NK-92 (cell line): ENCODE data around the gene CMPK1.
"Not testable (repeated sequence)": the region's sequence is repeated elsewhere in the genome, so short reads cannot be mapped to it uniquely, and the experiment has no call there.

Source experiments
- DNase-seq: peaks from one replicate; lab custom pipeline; 2025; ENCODE audit not compliant: unreplicated experiment; lab: John Stamatoyannopoulos, UW

The CMPK1 gene

DNA sequence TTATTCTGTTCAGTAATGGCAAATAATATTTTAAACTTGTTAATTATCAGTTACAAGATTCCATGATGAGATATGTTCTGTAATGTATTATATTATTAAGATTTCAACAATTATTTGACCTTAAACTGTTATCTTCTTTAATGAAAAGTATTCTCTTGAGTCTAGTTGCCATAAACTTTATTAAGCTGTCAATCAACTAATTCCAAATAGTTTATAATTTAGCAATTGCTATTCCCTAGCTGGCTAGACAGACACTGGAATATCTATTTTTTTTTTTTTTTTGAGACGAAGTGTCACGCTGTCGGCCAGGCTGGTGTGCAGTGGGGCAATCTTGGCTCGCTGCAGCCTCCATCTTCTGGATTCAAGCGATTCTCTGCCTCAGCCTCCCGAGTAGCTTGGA lies 3.8 kb downstream of the CMPK1 start:
- no peak for DNase-seq

GRCh38 chr1:47338249-47339077 lies 4.9 kb downstream of the CMPK1 start:
- no peak for DNase-seq

- DNase-seq = no peak
Observed at GRCh38 chr1:47340227-47340626, 6.6 kb downstream of the CMPK1 start.

DNA sequence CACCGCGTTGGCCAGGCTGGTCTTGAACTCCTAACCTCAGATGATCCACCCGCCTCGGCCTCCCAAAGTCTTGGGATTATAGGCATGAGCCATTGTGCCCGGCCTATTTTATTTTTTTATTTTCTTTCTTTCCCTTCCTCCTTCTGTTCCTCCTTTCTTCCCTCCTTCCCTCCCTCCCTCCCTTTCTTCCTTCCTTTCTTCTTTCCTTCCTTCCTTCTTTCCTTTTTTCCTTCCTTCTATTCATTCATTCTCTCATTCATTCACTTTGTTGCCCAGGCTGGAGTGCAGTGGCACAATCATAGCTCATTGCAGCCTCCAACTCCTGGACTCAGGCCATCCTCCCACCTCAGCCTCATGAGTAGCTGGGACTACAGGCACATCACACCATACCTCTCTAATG lies 13.4 kb downstream of the CMPK1 start:
- DNase-seq = not testable (repeated sequence)

DNA sequence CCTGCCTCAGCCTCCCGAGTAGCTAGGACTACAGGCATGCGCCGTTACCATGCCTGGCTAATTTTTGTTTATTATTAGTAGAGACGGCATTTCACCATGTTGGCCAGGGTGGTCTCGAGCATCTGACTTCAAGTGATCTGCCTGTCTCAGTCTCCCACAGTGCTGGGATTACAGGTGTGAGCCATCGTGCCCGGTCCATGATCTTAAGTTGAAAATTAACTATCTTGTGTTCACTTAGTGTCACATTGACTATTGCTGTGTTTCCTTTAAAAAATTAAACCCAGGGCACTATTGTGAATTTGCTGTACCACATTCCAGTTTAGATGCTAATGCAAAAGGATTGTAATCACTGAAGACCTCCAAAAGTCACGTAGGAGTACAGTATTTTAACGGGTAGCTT lies 14.1 kb downstream of the CMPK1 start:
- no peak for DNase-seq

- no peak for DNase-seq
Observed at GRCh38 chr1:47348246-47348645, 14.7 kb downstream of the CMPK1 start.

DNA sequence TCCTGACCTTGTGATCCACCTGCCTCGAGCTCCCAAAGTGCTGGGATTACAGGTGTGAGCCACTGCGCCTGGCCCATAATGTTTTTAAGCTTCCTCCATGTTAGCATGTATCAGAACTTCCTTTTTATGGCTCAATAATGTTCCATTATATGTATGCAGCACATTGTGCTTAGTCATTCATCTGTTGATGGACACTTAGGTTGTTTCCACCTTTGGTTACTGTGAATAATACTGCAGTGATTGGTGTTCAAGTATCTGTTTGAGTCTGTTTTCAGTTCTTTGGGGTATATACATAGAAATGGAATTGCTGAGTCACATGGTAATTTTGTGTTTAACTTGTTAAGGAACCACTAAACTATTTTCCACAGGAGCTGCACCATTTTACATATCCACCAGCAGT lies 17.7 kb downstream of the CMPK1 start:
- no peak for DNase-seq

DNA sequence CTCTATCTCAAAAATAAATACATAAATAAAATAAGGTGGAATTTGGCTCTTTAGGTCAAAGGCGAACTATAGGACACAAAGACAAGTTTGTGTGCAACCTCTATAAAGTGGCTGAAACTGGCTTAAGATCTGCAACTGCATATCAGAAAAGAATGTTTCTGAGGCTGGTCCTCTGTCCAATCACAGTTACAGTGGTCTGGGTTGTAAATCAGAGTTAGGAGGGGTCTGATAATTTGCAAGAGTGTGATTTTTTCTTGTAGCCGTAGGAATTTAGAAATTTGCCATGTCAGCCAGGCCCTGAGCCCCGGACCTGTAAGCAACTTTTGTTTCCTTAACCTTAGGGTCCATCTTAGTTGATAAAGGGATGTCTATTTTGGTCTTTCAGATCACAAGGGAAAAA lies 27.8 kb downstream of the CMPK1 start:
- no peak for DNase-seq

DNA sequence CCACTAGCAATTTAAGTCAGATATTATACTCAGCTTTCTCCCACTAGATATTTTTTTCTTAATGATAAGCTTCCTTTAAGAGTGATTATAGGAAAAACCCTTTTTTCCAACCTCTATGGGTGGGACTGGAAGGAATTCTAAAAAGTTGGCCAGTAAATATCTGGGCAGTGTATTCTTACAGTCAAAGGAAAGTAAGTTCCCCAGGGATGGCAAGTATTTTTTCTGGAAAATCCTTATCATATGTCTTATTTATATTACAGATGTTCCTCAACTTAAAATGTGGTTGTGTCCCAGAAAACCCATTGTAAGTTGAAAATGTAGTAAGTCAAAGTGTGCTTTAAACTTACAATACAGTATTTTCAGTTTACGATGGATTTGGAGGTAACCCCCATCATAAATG lies 29.2 kb downstream of the CMPK1 start:
- DNase-seq = no peak

DNA sequence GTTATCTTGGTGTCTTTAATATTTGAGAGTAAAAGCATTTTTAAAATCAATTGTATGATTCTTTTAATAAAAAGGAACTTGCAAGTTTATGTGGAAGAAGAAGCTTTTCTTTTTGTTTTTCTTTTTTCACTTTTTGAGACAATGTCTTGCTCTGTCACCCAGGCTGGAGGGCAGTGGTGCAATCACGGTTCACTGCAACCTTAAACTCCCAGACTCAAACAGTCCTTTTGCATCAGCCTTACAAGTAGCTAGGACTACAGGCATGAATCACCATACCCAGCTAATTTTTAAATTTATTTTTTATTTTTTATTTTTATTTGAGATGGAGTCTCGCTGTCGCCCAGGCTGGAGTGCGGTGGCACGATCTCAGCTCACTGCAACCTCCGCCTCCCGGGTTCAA lies 34.1 kb downstream of the CMPK1 start:
- no peak for DNase-seq

DNA sequence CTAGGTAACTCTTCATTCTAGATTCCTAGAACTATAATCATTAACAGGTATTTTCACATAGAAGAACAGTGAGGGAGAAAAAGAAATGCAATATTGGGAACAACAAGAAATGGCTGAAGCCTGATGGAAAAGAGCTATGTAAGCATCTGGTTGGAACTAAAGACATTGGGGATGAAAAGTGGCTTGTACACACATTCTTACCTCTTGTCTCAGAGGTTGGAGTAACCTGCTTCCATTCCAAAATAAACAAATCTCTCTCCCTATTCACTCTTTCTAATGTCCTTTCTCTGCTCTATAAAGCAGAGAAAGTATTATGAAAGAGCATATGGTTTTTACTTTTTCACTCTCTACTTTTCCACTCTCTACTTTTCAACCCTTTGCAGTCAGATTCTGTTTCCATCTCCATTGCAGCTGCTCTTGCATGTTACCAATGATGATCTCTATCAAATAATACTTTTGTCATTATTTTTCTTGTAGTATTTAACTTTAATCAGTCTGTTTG lies 37.5 kb downstream of the CMPK1 start:
- DNase-seq = no peak

GRCh38 chr1:47374501-47374900 lies 40.9 kb downstream of the CMPK1 start:
- no peak for DNase-seq

DNA sequence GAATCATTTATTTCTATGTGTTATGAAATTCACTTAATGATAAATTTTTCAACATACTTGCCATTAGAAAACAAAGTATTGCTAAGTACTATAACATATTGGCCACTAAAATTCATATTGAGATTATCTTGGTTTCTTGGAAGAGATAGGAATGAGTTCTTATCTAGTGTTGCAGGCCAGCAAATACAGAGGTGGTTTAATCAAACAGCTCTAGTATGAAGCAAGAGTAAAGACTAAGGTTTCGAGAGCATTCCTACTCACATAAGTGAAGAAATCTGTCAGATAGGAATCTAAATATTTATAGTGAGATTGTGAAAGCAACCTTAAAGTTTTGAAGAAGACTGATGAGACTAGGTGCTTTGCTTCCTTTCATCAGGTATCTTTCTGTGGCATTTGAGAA lies 44.6 kb downstream of the CMPK1 start:
- no peak for DNase-seq

- DNase-seq = no peak
Observed at GRCh38 chr1:47380699-47381098, 47.1 kb downstream of the CMPK1 start.

DNA sequence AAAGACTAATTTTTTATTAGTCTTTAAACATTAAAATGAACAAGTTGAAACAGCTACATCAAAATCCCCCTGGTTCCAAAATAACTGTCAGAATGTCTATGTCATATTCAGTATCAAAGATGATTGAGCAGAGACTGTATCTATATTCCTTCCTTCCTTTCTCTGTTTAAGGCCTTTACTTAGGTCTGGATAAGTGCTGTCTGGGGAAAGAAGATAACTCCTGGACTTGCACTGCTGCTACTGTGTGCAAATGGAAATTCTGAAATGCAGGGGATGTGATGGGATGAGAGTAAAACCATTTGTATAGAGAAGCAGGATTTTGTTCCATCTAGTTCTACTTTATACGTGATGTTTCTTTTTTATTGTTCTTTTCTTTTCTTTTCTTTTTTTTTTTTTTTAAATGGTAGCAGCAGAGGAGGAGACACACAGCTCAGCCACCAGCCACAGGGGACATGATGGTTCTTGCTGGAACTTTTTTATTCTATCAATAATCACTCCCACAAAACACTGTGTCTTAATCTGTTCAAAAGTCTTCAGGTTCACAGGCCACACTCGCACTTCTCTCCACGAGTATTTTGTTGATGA lies 48.9 kb downstream of the CMPK1 start:
- no peak for DNase-seq

- no peak for DNase-seq
Observed at GRCh38 chr1:47384083-47384482, 50.5 kb downstream of the CMPK1 start.

GRCh38 chr1:47385020-47385419 lies 51.4 kb downstream of the CMPK1 start:
- DNase-seq = no peak

DNA sequence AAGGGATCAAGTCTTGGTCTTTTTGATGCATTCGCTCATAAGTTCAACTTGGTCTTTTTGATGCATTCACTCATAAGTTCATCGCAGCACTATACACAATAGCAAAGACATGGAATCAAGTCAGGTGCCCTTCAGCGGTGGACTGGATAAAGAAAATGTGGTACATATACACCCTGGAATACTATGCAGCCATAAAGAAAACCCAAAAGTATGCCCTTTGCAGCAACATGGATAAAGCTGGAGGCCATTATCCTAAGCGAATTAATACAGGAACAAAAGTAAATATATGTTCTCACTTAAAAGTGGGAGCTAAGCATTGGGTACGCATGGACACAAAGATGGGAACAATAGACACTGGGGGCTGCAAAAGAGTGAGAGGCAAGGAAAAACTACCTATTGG lies 52.7 kb downstream of the CMPK1 start:
- no peak for DNase-seq

DNA sequence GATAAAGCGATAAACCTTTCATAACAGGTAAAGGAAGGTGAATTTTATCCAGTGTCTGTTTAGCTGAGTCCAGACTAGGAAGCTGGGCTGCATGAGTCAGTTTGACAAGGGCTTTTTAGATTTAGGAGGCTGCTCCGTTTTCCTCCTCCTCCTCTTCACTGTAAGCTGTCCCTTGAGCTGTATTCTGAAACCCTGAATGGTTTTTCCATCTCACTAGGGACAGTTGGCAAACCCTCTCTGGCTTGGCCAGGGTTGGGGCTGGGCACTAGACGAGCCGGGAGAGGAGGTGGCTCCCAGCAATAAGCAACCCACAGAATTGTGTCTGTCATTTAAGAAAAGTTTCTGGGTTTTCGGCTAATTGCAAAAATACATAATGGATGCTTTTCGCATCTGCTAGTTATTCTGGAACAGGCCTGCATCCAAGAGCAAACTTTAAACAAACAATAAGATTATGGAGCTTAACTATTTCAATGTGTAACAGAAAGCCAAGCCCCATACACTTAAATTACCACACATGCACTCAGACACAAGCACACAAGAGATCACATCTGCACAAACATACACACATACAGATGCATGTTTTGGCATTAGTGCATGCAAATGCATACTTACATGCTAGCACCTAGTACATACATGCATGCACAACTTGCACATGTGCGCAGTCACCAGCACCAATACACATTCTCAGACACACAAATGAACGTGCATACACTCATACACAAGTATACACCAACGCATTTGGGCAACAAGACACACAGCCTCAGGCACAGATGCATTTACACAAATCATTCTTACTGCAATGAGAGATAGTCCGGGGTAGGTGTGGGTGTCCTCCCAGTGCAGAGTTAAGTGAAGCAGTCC lies 54.7 kb downstream of the CMPK1 start:
- DNase-seq = no peak

DNA sequence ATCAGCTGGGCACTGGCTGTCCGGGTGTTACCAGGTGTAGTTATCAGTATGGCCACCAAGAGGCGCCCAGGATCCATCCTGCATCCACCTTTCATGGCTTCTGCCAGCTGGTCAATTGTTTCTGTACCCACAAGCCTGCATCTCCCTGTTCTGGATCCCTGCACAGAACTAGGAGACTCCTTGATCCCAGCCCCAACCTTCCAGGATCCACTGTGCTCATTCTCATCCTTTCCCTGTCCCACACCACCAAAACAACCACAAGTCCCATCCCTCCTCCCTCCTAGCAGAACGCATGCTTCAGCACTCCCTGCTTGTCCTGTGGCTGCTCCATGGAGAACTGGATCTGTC lies 55.3 kb downstream of the CMPK1 start:
- DNase-seq = no peak

DNA sequence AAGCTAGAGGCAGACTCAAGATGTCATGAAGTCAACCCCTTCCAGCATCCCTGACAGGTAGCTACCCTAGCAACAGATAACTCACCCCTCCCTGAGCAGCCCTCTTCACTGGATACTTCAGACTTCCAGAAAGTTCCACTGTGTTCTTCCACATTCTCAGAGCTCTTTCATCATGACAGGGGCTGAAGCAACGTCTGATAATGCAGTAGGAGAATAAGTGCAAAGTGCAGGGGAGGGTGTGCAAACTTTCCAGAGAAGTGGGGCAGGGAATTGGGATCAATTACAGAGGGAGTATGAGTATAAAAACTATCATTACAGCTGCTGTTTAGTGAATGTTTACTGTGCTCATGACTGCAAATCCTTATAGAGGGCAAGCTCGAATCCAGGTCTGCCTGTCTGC lies 56.1 kb downstream of the CMPK1 start:
- no peak for DNase-seq

DNA sequence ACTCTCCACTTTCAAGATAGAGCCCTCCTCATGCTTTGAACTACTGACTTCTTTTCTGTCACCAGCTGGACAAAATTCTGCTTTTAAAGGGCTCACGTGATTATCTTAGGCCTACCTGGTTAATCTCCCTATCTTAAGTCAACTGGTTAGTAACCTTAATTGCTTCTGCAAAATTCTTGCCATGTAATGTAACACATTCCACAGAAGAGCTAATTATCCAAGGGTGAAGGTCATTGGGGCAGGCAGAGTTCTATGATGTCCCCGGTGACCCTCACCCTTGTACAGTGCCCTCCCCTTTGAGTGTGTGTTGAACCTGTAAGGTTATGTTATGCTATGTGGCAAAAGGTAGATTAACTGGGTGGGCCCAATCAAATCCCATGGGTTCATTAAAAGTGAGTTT lies 57.3 kb downstream of the CMPK1 start:
- DNase-seq = no peak
